Neural progenitor cell (in vitro differentiated cells): Measurements from ENCODE around the gene ENO4. TPM values are rescaled to one million over a fixed set of nuclear protein-coding genes. Genes with fewer than 3 reads are reported as not detected.

ENCODE experiments used
- DNase-seq: peaks from one replicate; pipeline ENCODE4 v3.0.0-alpha.2; 2016; ENCODE audit warnings: low spot score
- H2AFZ ChIP-seq: fragments of 200-600 bp; sonication (generic); replicated peaks from 2 replicates; pipeline ENCODE4 v1.6.1; 2016; ENCODE audit warnings: antibody characterized with exemption
- H3F3A ChIP-seq: fragments of 200-600 bp; sonication (generic); 2 replicates; pipeline ENCODE4 v1.6.1; 2016; ENCODE audit warnings: antibody characterized with exemption, low read depth
- H3K27ac ChIP-seq: fragments of 200-600 bp; sonication (generic); 2 replicates; pipeline ENCODE4 v1.5.1; 2016; ENCODE audit warnings: mild to moderate bottlenecking
- H3K27me3 ChIP-seq: fragments of 200-600 bp; sonication (generic); 2 replicates; pipeline ENCODE4 v1.6.1; 2016; ENCODE audit warnings: mild to moderate bottlenecking, moderate library complexity
- H3K36me3 ChIP-seq: fragments of 200-600 bp; sonication (generic); 2 replicates; pipeline ENCODE4 v1.5.1; 2016
- H3K4me1 ChIP-seq: fragments of 200-600 bp; sonication (generic); 2 replicates; pipeline ENCODE4 v1.6.1; 2016; ENCODE audit warnings: mixed run types
- H3K4me2 ChIP-seq: fragments of 200-600 bp; sonication (generic); 2 replicates; pipeline ENCODE4 v1.6.1; 2016
- H3K4me3 ChIP-seq: fragments of 200-600 bp; sonication (generic); 2 replicates; pipeline ENCODE4 v1.5.1; 2016
- H3K79me2 ChIP-seq: fragments of 200-600 bp; sonication (generic); 2 replicates; pipeline ENCODE4 v1.6.1; 2016; ENCODE audit warnings: low read depth
- H3K9ac ChIP-seq: fragments of 200-600 bp; sonication (generic); 2 replicates; pipeline ENCODE4 v1.6.1; 2016
- H3K9me3 ChIP-seq: fragments of 200-600 bp; sonication (generic); 2 replicates; pipeline ENCODE4 v1.5.1; 2016; ENCODE audit warnings: low read depth
- H4K20me1 ChIP-seq: fragments of 200-600 bp; sonication (generic); 2 replicates; pipeline ENCODE4 v1.6.1; 2016; ENCODE audit warnings: low read depth
- H3K27ac Mint-ChIP-seq: 3 replicates; pipeline ENCODE4 v1.8.0; 2021; ENCODE audit warnings: mixed read lengths
- H3K27me3 Mint-ChIP-seq: 2 replicates; pipeline ENCODE4 v1.8.0; 2022; ENCODE audit warnings: low read depth, mild to moderate bottlenecking, inconsistent platforms, moderate library complexity, mixed read lengths; ENCODE audit not compliant: insufficient read depth
- H3K36me3 Mint-ChIP-seq: 3 replicates; pipeline ENCODE4 v1.8.0; 2021; ENCODE audit warnings: mixed read lengths
- H3K4me1 Mint-ChIP-seq: 3 replicates; pipeline ENCODE4 v1.8.0; 2021; ENCODE audit warnings: mixed read lengths
- H3K4me3 Mint-ChIP-seq: 3 replicates; pipeline ENCODE4 v1.8.0; 2021; ENCODE audit warnings: mild to moderate bottlenecking, moderate library complexity, mixed read lengths
- H3K9me3 Mint-ChIP-seq: 3 replicates; pipeline ENCODE4 v1.8.0; 2020; ENCODE audit warnings: mixed read lengths
- CTCF ChIP-seq: fragments of 200-600 bp; sonication (generic); IDR thresholded peaks from 2 replicates; pipeline ENCODE4 v1.5.1; 2017; ENCODE audit warnings: antibody characterized with exemption, mild to moderate bottlenecking
- EZH2 ChIP-seq: fragments of 200-600 bp; sonication (generic); IDR thresholded peaks from 2 replicates; pipeline ENCODE4 v1.6.1; 2017; ENCODE audit warnings: antibody characterized with exemption, mild to moderate bottlenecking, moderate library complexity
- EZH2phosphoT487 ChIP-seq: fragments of 200-600 bp; sonication (generic); IDR thresholded peaks from 2 replicates; pipeline ENCODE4 v1.6.1; 2017; ENCODE audit warnings: antibody characterized with exemption
- total RNA-seq: library from RNA; depleted of rRNA; stranded (reverse); fragments of >200 nt; gene quantifications from 2 replicates; pipeline ENCODE4 v1.2.3, GENCODE V29; 2015; ENCODE audit warnings: low replicate concordance

ENO4 gene
- total RNA-seq, 1 donor from 2014 or later = 10.0 TPM

DNA sequence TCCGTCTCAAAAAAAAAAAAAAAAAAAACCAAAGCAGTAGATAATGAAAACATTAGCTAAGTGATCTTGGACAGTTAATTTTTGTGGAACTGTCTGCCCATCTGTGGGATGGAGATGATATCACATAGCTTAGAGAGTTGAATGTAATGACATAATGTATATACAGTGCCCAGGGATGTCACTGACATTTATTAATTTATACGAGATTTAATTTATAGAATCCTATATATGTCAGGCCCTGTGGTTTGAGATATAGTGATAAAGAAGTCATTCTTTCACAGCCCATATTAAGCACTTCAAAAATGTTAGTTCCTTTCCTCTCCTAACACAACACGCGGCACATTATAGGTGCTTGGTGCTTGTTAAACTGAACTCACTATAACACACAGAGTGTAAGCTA, 4.0 kb downstream of the ENO4 start:
- Mint-ChIP-seq H3K27ac (no peak overlapping the region), H3K36me3 (peaks cover 9% of the 10 kb centered on the region), H3K4me1 (peaks cover 13% of the 10 kb centered on the region), H3K9me3 (peaks cover 13% of the 10 kb centered on the region), H3K27me3 (peaks cover 11% of the 10 kb centered on the region), H3K4me3 (no peak overlapping the region)
- H3K27me3 ChIP-seq = peaks cover 14% of the 10 kb centered on the region
- H3K9ac ChIP-seq = no peak overlapping the region
- no peaks in the 10 kb centered on the region for H4K20me1 ChIP-seq
- no peaks in the 10 kb centered on the region for H3K36me3 ChIP-seq
- H3K4me3 ChIP-seq = no peak overlapping the region
- no peak for DNase-seq
- H3K4me2 ChIP-seq = no peak overlapping the region
- H2AFZ ChIP-seq = no peak overlapping the region
- TF ChIP-seq CTCF (no peak), EZH2phosphoT487 (no peak), EZH2 (no peak)
- no peaks in the 10 kb centered on the region for H3K9me3 ChIP-seq
- H3K79me2 ChIP-seq = no peaks in the 10 kb centered on the region
- peaks cover 25% of the 10 kb centered on the region for H3F3A ChIP-seq
- H3K27ac ChIP-seq = no peak overlapping the region
- H3K4me1 ChIP-seq = peaks cover 11% of the 10 kb centered on the region

GRCh38 chr10:116853701-116854100, 4.4 kb downstream of the ENO4 start:
- Mint-ChIP-seq H3K27me3 (peaks cover 11% of the 10 kb centered on the region), H3K4me3 (no peak overlapping the region), H3K9me3 (peaks cover 14% of the 10 kb centered on the region), H3K27ac (no peak overlapping the region), H3K36me3 (peaks cover 9% of the 10 kb centered on the region), H3K4me1 (peaks cover 9% of the 10 kb centered on the region)
- H4K20me1 ChIP-seq = no peaks in the 10 kb centered on the region
- no peak overlapping the region for H3K4me3 ChIP-seq
- peaks cover 14% of the 10 kb centered on the region for H3K27me3 ChIP-seq
- peaks cover 8% of the 10 kb centered on the region for H3K4me1 ChIP-seq
- peaks cover 21% of the 10 kb centered on the region for H3F3A ChIP-seq
- H3K36me3 ChIP-seq = no peaks in the 10 kb centered on the region
- TF ChIP-seq EZH2phosphoT487 (no peak), CTCF (no peak), EZH2 (no peak)
- H3K27ac ChIP-seq = no peak overlapping the region
- no peak for DNase-seq
- no peak overlapping the region for H3K9ac ChIP-seq
- H3K79me2 ChIP-seq = no peaks in the 10 kb centered on the region
- H3K9me3 ChIP-seq = no peaks in the 10 kb centered on the region
- no peak overlapping the region for H2AFZ ChIP-seq
- H3K4me2 ChIP-seq = no peak overlapping the region

DNA sequence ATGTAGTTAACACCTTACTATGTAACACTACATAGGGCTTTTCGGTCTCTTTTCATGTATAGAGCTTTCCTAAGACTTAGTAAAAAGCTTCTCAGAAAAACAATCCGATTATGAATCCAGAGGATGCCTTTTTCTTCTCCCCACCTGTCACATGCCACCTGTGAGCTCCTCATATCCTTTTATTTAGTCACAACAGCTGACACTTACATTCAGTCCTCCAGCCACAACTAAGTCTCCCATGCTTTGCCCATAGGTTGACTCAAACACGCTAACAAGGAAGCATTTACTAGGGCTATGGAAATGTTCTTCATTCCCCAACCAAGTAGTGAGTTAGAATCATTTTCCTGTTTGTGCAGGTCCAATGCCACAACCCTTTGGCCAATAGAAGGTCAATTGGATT, 7.9 kb downstream of the ENO4 start:
- Mint-ChIP-seq H3K27me3 (no peaks in the 10 kb centered on the region), H3K27ac (no peak overlapping the region), H3K4me3 (no peak overlapping the region), H3K9me3 (peaks cover 14% of the 10 kb centered on the region), H3K36me3 (peaks cover 9% of the 10 kb centered on the region), H3K4me1 (no peaks in the 10 kb centered on the region)
- Histone ChIP-seq H3K4me1 (no peaks in the 10 kb centered on the region), H3K36me3 (no peaks in the 10 kb centered on the region), H3K9me3 (no peaks in the 10 kb centered on the region), H4K20me1 (no peaks in the 10 kb centered on the region), H3K4me2 (no peak overlapping the region), H3F3A (no peaks in the 10 kb centered on the region), H3K9ac (no peak overlapping the region), H3K4me3 (no peak overlapping the region), H2AFZ (no peak overlapping the region), H3K79me2 (no peaks in the 10 kb centered on the region), H3K27me3 (no peaks in the 10 kb centered on the region), H3K27ac (no peak overlapping the region)
- TF ChIP-seq CTCF (no peak), EZH2 (no peak), EZH2phosphoT487 (no peak)
- DNase-seq = no peak
